ENCODE measurements around the gene EHMT2.

DNA sequence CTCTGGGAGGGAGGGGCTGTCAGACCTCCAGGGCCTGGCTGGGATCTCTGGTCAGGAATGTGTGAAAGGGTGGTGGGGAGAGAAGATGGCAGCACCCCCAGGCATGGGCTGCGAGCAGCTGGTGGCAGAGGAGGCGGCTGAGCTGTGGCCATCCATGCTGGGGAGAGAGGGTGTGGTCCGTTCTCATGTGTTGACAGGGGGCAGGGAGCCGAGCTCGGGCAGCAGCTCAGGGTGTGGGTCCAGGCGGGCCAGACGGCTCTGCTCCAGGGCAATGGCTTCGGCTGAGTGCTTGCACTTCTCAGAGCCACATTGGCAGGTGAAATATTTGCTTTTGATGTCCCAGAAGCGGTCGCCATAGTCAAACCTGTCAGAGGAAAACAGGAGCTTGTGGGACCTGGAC is 17.6 kb downstream of the EHMT2 start:
- TF ChIP-seq HES2 (IDR thresholded peaks at IDR 0.05) (no peak), POLR2A (IDR thresholded peaks at IDR 0.05; ENCODE audit: low read length) (no peak), EP300 (IDR thresholded peaks at IDR 0.05) (no peak), GATA3 (IDR thresholded peaks at IDR 0.05; ENCODE audit: borderline replicate concordance) (no peak), BHLHE40 (IDR thresholded peaks at IDR 0.05; ENCODE audit: low read depth, low read length) (no peak), JUNB (IDR thresholded peaks at IDR 0.05) (no peak), FOXS1 (CRISPR knock-in tag; IDR thresholded peaks at IDR 0.05) (no peak), HEYL (CRISPR knock-in tag; IDR thresholded peaks at IDR 0.05) (no peak), ZC3H11A (IDR thresholded peaks at IDR 0.05) (no peak), CEBPB (IDR thresholded peaks at IDR 0.05) (no peak)
- TF ChIP-seq, protein P1, sequence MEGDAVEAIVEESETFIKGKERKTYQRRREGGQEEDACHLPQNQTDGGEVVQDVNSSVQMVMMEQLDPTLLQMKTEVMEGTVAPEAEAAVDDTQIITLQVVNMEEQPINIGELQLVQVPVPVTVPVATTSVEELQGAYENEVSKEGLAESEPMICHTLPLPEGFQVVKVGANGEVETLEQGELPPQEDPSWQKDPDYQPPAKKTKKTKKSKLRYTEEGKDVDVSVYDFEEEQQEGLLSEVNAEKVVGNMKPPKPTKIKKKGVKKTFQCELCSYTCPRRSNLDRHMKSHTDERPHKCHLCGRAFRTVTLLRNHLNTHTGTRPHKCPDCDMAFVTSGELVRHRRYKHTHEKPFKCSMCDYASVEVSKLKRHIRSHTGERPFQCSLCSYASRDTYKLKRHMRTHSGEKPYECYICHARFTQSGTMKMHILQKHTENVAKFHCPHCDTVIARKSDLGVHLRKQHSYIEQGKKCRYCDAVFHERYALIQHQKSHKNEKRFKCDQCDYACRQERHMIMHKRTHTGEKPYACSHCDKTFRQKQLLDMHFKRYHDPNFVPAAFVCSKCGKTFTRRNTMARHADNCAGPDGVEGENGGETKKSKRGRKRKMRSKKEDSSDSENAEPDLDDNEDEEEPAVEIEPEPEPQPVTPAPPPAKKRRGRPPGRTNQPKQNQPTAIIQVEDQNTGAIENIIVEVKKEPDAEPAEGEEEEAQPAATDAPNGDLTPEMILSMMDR (IDR thresholded peaks at IDR 0.05), result no peak
- TF ChIP-seq, protein P2, sequence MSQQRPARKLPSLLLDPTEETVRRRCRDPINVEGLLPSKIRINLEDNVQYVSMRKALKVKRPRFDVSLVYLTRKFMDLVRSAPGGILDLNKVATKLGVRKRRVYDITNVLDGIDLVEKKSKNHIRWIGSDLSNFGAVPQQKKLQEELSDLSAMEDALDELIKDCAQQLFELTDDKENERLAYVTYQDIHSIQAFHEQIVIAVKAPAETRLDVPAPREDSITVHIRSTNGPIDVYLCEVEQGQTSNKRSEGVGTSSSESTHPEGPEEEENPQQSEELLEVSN (IDR thresholded peaks at IDR 0.05; ENCODE audit: borderline replicate concordance, low read depth), result no peak

All from A549 (cell line).